ENCODE measurements around the gene KRTAP6-1. TPM values are rescaled to one million over a fixed set of nuclear protein-coding genes. Genes with fewer than 3 reads are reported as not detected.

KRTAP6-1 gene
- total and polyA plus RNA-seq, 3 donors from 2014 or later: not detected

- no peaks in the 10 kb centered on the region for H3K9me3 ChIP-seq
- no peak for DNase-seq
- no peaks in the 10 kb centered on the region for H3K4me1 ChIP-seq
- no peak within 1 kb of the TSS for H3K27ac ChIP-seq
- H3K36me3 ChIP-seq (ENCODE audit: low read depth, missing control alignments): no peaks in the 10 kb centered on the region
- WGBS, 2 donors: 86 to 96% methylated on average over 3 of the region's 3 CpGs
- H3K4me3 ChIP-seq: no peak within 1 kb of the TSS
- TF ChIP-seq CTCF (IDR thresholded peaks at IDR 0.05) (no peak), POLR2A (IDR thresholded peaks at IDR 0.05) (no peak)
- H3K27me3 ChIP-seq: no peaks in the 10 kb centered on the region
- intact Hi-C loops (cut with DNase I; ENCODE audit: low total_unique reads): no loop called here
Observed at GRCh38 chr21:30620522-30620921, 6.8 kb upstream of the KRTAP6-1 start, which contains the start of gene KRTAP20-4. KRTAP20-4 (plus strand) TSS chr21:30620627.

- Histone ChIP-seq H3K4me1 (no peaks in the 10 kb centered on the region), H3K4me3 (no peak overlapping the region), H3K27me3 (no peaks in the 10 kb centered on the region), H3K27ac (no peak overlapping the region), H3K9me3 (no peaks in the 10 kb centered on the region), H3K36me3 (ENCODE audit: low read depth, missing control alignments) (no peaks in the 10 kb centered on the region)
- DNase-seq: no peak
- intact Hi-C loops (cut with DNase I; ENCODE audit: low total_unique reads): no loop called here
- TF ChIP-seq POLR2A (IDR thresholded peaks at IDR 0.05) (no peak), CTCF (IDR thresholded peaks at IDR 0.05) (no peak)
Observed at GRCh38 chr21:30620080-30620479, 6.3 kb upstream of the KRTAP6-1 start.

GRCh38 chr21:30616125-30616524, 2.4 kb upstream of the KRTAP6-1 start, which contains the start of gene KRTAP20-1:
KRTAP20-1 (plus strand) TSS chr21:30616425; CDS start chr21:30616455, 30 bp downstream.
- H3K4me1 ChIP-seq: no peaks in the 10 kb centered on the region
- DNase-seq: no peak
- no peaks in the 10 kb centered on the region for H3K9me3 ChIP-seq
- no peak for TF ChIP-seq CTCF (IDR thresholded peaks at IDR 0.05)
- intact Hi-C loops (cut with DNase I; ENCODE audit: low total_unique reads): no loop called here
- H3K4me3 ChIP-seq: no peak within 1 kb of the TSS
- H3K36me3 ChIP-seq (ENCODE audit: low read depth, missing control alignments): no peaks in the 10 kb centered on the region
- 81 to 92% methylated on average over 2 of the region's 2 CpGs for WGBS, 2 donors
- no peak within 1 kb of the TSS for H3K27ac ChIP-seq
- no peaks in the 10 kb centered on the region for H3K27me3 ChIP-seq

- DNase-seq: no peak
- H3K9me3 ChIP-seq: no peaks in the 10 kb centered on the region
Observed at GRCh38 chr21:30615199-30615598, 1.5 kb upstream of the KRTAP6-1 start.

More at GRCh38 chr21:30615199-30615598, 1.5 kb upstream of the KRTAP6-1 start:
- TF ChIP-seq CTCF (IDR thresholded peaks at IDR 0.05) (no peak), POLR2A (IDR thresholded peaks at IDR 0.05) (no peak)
- no peaks in the 10 kb centered on the region for H3K4me1 ChIP-seq
- H3K4me3 ChIP-seq: no peak overlapping the region
- no peak overlapping the region for H3K27ac ChIP-seq
- H3K27me3 ChIP-seq: no peaks in the 10 kb centered on the region
- no peaks in the 10 kb centered on the region for H3K36me3 ChIP-seq (ENCODE audit: low read depth, missing control alignments)
- intact Hi-C loops (cut with DNase I; ENCODE audit: low total_unique reads): no loop called here

Data from testis (tissue), 3 donors.